ENCODE data around the gene POLDIP3. TPM values are rescaled to one million over a fixed set of nuclear protein-coding genes. Genes with fewer than 3 reads are reported as not detected.
A peak's percentile ranks its signal among the peaks of the same experiment; 100 is the strongest.
"Not testable (repeated sequence)": the region's sequence is repeated elsewhere in the genome, so short reads cannot be mapped to it uniquely, and the experiment has no call there.

POLDIP3 gene
- total RNA-seq, 1 donor from 2014 or later, result 32.1 TPM

DNA sequence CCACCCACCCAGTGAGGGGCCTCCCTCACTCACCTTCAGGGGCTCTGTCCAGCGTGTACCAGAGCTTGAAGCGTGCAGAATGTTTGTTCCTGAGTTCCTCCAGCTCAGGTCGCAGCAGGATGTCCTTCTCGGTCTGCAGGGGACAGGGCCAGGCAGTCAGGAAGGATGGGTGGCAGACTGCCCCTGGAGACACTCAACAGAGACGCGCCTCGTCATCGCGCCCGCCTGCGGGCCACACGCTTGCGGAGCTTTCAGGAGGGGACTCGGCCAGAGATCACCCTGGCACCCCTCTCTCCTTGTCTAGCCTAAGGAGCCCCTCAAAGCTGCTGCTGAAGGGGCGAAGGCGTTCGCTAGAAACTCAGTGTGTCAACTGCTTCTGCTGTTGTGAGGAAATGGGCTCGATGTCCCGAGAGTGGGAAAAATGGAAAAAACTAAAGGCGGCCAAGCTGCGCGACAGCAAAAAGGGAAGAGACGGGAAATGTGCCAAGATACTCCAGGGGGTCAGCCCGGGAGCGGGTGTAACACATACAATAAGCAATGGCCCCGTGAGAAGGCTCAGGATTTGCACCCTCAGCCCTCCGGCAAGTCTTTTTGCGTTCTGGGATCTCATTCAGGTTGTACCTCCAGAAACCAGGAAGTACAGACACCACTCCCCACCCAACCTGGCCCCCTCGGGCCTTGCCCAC, 9.2 kb upstream of the POLDIP3 start:
- DNase-seq (no peak), ATAC-seq (ENCODE audit: poor library complexity) (no peak)
- intact Hi-C loops (cut with DNase I), result no loop called here

DNA sequence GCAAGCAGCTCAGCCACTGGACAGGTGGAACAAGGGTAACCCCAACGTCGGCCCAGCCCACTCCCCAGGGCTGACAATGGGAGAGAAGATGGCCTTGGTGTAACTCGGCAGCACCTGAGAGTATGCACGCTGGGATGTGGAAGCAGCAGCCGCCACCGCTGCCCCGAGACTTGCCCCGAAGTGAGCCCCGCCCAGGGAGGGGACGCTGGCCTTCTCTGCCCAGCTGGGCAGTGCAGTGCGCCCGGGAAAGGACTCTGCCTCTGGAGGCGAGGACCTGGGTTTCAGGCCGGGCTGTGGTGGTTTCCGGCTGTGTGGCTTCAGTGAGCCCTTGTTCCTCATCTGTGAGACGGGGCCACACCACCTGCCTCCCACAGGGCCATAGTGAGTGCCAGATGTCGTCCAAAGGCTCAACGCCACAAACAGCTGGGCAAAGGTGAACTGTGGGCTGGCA, 8.6 kb upstream of the POLDIP3 start:
- ATAC-seq (ENCODE audit: poor library complexity) (no peak), DNase-seq (no peak)
- intact Hi-C loops (cut with DNase I), result no loop called here

DNA sequence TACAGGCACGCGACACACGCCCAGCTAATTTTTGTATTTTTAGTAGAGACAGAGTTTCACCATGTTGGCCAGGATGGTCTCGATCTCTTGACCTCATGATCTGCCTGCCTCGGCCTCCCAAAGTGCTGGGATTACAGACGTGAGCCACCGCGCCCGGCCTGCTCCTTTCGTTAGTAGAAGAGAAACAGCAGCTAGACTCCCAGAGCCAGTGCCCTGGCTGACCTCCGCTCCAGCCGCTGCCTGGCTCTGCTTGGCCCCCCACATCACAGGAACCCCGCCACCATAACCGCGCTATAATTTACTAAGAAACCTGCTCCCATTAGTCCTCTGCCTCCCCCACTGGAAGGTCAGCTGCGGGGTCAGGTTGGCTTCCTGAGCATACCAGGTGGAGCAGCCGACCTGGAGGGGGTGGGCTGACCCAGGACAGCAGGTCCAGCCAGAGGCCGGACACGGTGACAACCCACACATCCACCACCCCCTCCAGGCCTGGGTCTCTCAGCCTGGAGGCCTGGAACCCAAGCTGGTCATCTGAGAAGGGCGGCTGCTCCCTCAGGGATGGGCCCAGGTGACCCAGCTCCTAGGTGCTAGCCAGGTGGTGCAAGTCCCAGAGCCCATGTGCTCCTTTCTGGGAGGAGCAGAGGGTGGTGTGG, 7.5 kb upstream of the POLDIP3 start:
- intact Hi-C loops (cut with DNase I), result no loop called here
- no peak for DNase-seq
- no peak for ATAC-seq (ENCODE audit: poor library complexity)

DNA sequence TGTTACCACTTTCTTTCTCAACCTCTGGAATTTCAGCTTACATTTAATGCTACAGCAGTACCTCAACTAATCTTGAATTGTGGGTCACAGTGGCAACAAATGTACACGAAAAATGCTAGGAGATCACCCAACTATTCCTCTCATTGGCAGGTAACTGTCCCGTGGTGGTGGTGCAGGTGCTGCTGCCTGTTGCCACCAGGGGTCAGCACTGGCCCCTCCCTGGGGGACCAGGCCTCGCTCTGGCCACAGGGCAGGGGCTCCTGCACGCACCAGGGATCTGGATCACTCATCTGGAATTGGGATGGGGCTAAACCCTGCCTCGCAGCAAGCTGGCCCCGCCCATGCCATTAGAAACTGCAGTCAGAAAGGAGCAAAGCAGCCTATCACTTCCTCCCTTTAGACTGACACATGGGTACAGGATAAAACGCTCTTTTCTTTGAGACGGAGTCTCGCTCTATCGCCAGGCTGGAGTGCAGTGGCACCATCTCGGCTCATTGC, 6.9 kb upstream of the POLDIP3 start:
- DNase-seq, result peak; percentile 82
- ATAC-seq (ENCODE audit: poor library complexity), result peak; percentile 74
- intact Hi-C loops (cut with DNase I), result no loop called here

DNA sequence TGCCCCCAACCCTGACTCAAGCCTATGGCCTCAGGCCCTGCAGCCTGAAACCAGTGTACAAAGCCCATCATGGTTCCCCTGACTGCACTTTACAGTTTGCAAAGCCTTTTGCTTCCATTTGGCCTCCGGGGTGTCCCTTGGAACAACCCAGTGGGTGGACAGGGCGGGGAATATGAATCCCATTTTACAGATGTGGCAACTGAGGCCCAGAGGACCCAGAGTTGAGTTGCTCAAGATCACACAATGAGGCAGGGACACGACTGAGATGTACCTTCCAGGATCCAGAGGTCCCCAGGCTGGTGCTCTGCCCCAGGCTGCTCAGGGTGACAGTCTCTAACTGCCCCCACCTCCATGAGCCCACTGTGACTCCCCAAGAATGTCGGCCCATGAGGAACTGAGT, 5.4 kb upstream of the POLDIP3 start:
- ATAC-seq (ENCODE audit: poor library complexity) (no peak), DNase-seq (no peak)
- intact Hi-C loops (cut with DNase I), result no loop called here

DNA sequence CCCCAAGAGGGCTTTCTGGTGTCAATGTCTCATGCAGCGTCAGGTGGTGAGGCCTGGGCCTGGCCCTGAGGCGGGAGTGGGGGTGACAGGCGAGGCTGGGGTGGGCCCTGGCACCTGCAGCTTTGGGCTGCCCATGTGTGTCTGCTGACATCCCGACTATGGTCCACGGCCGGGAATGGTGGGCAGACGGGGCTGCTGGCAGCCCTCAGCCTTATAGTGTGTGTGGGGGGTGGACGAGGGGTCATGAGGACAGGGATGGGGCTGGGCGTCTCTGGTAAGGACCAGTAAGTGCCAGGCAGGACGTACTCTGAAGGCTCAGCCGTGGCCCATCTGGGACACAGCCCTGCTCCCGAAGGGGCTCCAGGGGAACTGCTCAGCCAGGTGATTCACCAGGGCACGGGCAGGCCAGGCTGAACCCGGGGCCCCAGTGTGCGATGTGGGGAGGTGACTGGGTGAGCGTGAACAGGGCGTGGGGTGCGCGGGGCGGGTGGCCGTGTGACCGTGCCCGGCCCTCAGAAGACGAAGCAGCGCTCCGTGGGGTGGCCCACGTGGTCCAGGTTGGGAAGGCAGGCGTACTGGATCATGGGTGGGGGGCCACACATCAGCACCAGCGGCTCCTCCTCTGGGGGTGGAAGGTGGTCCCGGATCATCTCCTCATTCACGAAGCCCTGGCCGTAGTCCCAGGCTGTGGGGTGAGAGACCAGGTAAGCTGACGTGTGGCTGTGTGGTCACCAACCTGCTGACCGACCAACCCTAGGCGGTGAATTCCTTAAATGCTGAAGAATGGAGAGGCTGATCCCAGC, 4.8 kb upstream of the POLDIP3 start:
- ATAC-seq (ENCODE audit: poor library complexity) (no peak), DNase-seq (no peak)
- intact Hi-C loops (cut with DNase I), result no loop called here

DNA sequence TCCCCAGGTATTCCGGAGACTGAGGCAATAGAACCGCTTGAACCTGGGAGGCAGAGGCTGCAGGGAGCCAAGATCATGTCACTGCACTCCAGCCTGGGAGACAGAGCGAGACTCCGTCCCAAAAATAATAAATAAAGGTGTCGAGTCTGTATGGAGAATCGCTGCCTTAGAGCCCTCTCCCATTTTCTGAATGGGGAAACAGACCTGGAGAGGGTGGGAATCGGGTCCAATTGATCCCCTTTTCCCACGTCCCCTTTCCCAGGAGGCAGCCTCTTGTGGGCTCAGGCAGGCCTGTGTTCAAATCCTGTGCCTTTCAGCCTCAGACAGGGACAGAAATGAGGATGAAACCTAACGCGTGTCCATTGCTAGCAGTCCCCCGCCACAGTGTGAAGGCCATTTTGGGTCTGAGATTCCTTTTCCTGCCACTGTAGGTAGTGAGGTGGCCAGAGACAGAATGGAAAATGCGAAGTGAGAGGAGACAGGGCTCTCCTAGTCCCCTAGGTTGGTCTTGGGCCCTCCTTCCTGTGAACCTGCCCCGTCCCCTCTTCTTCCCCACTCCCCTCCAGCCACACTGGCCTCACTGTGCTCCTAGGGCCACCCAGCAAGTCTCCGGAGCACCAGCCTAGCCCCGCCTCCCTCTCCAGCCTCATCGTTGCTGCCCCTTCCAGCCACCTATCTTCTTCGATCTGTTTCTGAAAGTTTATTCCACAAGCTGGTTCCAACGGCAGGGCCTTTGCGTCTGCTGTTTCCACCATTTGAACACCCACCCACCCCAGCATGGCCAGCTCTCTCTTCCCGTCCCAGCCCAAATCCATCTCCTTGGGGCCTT, 2.7 kb upstream of the POLDIP3 start:
- ATAC-seq (ENCODE audit: poor library complexity) (no peak), DNase-seq (no peak)
- intact Hi-C loops (cut with DNase I), result no loop called here

DNA sequence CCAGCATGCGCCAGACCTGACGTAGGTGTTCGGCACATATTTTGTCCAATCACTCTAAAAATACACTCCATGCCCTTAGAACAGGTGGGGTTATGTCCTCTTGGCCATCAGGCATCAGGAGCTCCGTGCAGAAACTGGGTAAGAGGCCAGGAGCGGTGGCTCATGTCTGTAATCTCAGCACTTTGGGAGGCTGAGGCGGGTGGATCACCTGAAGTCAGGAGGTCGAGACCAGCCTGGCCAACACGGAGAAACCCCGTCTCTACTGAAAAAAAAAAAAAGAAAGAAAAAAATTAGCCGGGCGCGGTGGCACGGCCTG, 1.1 kb upstream of the POLDIP3 start:
- intact Hi-C loops (cut with DNase I), result not testable (repeated sequence)
- DNase-seq, result peak; percentile 57
- peak; percentile 5 for ATAC-seq (ENCODE audit: poor library complexity)

DNA sequence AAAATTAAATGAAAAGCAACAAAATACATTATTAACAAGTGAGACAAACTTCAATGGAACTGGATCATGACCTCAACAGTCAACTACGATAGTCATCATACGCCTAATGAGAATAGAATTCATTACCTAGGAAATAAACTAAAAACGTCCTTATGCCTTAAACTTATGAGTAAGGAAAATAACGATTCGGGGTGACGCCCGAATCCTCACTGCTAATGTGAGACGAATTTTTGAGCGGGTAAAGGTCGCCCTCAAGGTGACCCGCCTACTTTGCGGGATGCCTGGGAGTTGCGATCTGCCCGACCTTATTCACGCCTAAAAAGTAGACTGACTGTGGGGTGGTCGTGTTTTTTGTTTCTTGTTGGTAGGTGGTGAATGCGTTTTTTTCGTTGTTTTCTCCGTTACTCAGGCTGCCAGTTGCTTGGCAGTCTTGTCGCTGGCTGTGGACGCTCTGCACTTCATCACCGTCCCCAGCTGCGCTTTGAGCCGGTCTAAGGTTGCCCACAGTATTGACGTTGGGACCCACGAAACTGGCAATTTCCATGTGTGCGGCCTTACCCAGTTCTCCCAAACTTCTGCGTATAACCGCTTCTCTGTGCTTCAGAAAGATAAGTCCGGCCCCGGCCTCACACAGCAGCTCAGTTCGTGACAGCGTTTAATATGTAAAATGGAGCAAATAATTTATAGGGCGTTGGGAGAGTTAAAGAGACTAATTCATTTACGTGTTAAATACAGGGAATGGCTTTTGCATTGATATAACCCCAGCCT, 593 bp upstream of the POLDIP3 start:
- DNase-seq (peak; percentile 88), ATAC-seq (ENCODE audit: poor library complexity) (peak; percentile 73)
- intact Hi-C loops (cut with DNase I), result no loop called here

DNA sequence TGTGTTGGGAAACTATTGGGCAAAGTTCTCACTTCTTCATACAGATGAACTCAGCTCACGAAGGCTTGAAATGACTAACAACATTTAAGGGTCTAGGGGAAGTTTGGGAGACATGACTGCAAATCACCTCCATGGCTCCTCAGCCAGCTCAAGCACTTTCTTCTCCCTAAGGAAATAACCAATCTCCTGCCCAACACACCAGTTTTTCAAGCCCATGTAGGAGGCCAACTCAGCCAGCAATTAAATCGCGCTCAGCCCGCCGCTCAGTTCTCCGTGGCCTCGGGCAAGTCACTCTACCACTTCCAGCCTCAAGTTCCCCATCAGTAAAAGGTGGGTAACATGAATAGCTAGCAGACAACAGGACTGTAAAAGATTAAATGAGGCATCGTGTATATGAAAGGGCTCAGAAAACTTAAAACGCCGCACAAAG, 796 bp downstream of the POLDIP3 start:
- DNase-seq, result no peak
- intact Hi-C loops (cut with DNase I), result no loop called here
- no peak for ATAC-seq (ENCODE audit: poor library complexity)

DNA sequence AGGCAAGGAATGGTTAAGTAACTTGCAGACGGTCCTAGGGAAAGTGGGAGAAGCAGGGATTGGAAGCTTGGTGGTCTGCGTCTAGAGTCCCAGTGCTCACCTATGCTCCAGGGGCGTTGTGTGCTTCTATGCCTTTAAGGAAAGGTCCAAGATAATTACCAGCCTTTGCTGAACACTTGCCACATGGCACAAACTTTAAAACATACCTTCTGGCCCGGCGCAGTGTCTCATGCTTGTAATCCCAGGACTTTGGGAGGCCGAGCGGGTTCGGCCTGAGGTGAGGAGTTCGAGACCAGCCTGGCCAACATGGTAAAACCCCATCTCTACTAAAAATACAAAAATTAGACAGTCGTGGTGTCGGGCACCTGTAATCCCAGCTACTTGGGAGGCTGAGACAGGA, 2.3 kb downstream of the POLDIP3 start:
- intact Hi-C loops (cut with DNase I), result no loop called here
- DNase-seq (peak; percentile 39), ATAC-seq (ENCODE audit: poor library complexity) (no peak)

DNA sequence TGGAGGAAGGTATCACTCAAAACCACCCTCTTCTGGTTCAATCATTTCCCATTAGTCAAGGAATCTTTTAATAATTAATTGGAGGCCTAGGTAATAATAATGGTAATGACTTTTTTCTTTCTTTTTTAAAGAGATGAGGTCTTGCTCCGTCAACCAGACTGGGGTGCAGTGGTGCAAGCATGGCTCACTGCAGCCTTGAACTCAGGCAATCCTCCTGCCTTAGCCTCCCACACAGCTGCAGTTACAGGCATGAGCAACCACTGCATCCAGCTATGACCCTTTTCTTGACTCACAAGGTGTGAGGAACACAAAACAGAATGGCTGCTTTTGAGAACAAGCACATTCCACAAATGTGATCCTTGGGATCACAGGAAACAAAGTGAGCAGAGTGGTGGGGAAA, 3.6 kb downstream of the POLDIP3 start:
- intact Hi-C loops (cut with DNase I), result no loop called here
- ATAC-seq (ENCODE audit: poor library complexity) (no peak), DNase-seq (no peak)

DNA sequence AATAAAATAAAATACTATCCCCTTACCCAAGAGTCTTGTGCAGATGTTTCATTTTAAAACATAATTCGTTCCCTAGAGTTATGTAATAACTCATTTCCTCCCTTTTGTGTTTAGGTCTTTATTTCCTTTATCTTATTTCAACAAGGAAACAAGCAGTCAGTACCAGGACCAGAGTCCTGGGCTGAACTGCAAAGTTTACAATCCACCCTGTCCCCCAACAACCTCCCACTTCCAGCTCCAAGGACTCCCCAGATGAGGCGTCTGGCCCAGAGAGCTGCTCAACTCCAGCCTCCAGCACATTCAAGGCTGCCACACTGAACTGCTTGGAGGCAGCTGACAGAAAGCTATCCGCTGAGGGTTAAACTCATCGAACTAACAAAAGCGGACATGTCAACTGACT, 4.5 kb downstream of the POLDIP3 start:
- intact Hi-C loops (cut with DNase I), result no loop called here
- DNase-seq (no peak), ATAC-seq (ENCODE audit: poor library complexity) (no peak)

DNA sequence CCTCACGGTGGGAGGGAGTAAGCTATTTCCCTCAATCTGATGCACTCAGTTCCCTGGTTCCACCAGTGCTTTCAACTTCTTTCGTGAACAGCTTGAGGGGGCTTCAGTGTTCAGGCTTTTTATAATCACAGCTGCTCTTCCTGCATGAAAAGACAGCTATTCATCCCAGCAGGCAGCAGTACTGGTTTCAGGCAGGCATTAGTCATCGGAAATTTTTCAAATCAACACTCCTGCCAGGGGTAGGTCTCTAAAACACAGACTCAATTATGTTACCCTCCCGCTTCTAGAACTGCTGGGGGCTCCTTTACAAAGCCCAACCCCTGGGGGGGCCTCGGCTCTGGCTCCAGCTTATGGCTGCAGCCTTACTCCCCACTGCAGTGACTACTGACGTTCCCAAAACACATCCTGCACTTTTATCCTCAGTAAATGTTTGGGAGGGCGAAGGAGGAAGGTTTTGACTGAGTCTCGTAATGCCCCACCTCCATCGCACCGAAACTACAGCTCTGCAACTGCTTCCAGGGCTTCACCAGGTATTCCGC, 5.8 kb downstream of the POLDIP3 start:
- no peak for ATAC-seq (ENCODE audit: poor library complexity)

DNA sequence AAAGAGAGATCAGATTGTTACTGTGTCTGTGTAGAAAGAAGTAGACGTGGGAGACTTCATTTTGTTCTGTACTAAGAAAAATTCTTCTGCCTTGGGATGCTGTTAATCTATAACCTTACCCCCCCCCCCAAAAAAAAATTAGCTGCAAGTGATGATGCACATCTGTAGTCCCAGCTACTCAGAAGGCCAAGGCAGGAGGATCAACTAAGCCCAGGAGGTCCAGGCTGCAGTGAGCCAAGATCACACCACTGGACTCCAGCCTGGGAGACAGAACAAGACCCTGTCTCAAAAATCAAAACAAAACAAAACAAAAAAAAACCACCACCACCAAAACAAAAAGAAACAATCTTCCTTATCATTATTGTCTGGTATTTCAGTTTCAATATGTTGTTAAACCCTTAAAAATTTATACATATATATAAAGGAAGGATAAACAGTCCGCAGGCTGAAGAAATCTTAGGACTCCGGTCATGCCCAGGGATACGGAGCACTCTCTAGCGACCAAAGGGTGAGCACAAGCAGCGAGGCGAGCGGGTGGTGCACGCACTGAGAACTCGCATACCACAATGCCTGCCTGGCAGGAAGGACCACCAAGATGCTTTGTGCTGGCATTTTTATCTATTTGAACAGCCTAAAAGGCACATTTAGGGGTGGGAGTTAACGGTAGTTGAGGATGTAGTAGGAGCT, 6.4 kb downstream of the POLDIP3 start:
- DNase-seq (no peak), ATAC-seq (ENCODE audit: poor library complexity) (no peak)
- intact Hi-C loops (cut with DNase I), result no loop called here

More for the DNA sequence above, 5.8 kb downstream of the POLDIP3 start:
- intact Hi-C loops (cut with DNase I), result no loop called here
- no peak for DNase-seq

DNA sequence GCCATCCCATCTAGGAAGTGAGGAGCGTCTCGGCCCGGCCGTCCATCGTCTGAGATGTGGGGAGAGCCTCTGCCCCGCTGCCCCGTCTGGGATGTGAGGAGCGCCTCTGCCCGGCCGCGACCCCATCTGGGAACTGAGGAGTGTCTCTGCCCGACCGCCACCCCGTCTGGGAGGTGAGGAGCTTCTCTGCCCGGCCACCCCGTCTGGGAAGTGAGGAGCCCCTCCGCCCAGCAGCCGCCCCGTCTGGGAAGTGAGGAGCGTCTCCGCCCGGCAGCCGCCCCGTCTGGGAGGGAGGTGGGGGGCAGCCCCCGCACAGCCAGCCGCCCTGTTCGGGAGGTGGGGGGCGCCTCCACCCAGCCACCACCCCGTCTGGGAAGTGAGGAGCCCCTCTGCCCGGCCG, 7.0 kb downstream of the POLDIP3 start:
- DNase-seq; intact Hi-C loops (cut with DNase I); ATAC-seq (ENCODE audit: poor library complexity): not testable (repeated sequence)

DNA sequence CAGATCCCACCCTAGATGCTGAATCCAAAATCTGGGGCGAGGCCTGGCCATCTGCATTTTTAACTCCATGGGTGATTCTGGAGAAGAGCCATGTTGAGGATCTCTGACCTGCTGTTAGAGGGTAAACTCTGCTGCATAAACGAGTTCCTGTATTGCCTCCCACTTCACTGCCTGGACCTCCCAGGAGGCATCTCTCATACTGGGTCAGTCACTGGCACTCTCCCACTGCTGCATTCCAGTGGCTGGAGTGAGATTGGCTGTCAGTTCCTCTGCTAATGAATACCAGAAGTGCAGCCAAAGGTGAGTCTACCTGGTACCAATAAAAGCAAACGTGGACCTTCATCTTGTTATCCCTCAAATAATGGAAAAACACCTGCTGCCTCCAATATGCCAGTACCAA, 10.3 kb downstream of the POLDIP3 start:
- intact Hi-C loops (cut with DNase I), result no loop called here
- no peak for DNase-seq
- ATAC-seq (ENCODE audit: poor library complexity), result peak; percentile 68
